Activated T-helper 2 cell treated with anti-CD3 and anti-CD28 coated beads, Interferon-gamma antibody, Interleukin-2, Interleukin-4, amounts not matched to agents 10 μg/mL and 5 μg/mL and 100 μg/mL, durations not matched to agents 14 hours and 24 hours and 36 hours (primary cell): Measurements from ENCODE around the gene PIGB. TPM values are rescaled to one million over a fixed set of nuclear protein-coding genes. Genes with fewer than 3 reads are reported as not detected.
A peak's percentile ranks its signal among the peaks of the same experiment; 100 is the strongest.
"Not testable (repeated sequence)": the region's sequence is repeated elsewhere in the genome, so short reads cannot be mapped to it uniquely, and the experiment has no call there.

Source experiments
- DNase-seq: peaks from one replicate; pipeline ENCODE4 v3.0.0; 2021; ENCODE audit warnings: low spot score
- H3K27ac Mint-ChIP-seq: one replicate; pipeline ENCODE4 v1.8.0; 2021; ENCODE audit warnings: mixed read lengths
- H3K27me3 Mint-ChIP-seq: one replicate; pipeline ENCODE4 v1.8.0; 2021; ENCODE audit warnings: low read depth, mixed read lengths
- H3K36me3 Mint-ChIP-seq: one replicate; pipeline ENCODE4 v1.8.0; 2021; ENCODE audit warnings: low read depth, mixed read lengths
- H3K4me1 Mint-ChIP-seq: one replicate; pipeline ENCODE4 v1.8.0; 2021; ENCODE audit warnings: low read depth, mixed read lengths
- H3K4me3 Mint-ChIP-seq: one replicate; pipeline ENCODE4 v1.8.0; 2021; ENCODE audit warnings: low read depth, mild to moderate bottlenecking, moderate library complexity, mixed read lengths
- H3K9me3 Mint-ChIP-seq: one replicate; pipeline ENCODE4 v1.8.0; 2021; ENCODE audit warnings: mixed read lengths
- intact Hi-C: fragments of 100-400 bp; cut with micrococcal nuclease; formaldehyde crosslinking; loops from one replicate; pipeline ENCODE4 v1.15.1; 2023
- total RNA-seq: library from RNA; stranded (reverse); gene quantifications from 2 replicates; pipeline ENCODE4 v1.2.3, GENCODE V29; 2022

Gene PIGB
- total RNA-seq, 1 donor from 2014 or later: 19.7 TPM

DNA sequence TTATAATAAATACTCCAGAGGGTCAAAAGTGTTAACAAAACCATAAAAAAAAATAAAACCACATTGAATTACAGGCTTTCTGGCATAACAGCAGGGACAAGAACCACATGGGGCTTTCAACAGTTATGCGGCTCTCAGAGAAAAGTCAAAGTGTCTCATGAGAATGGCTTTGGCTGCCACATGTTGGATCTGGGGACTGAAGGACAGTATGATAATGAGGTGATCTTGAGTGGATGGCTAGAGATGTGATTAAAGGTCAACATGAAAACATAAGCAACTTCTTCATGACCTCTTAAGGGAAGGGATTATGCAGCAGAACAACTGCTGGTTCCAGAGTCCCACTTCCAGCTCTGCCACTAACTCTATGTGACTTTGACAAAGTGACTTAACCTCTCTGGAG lies 34.6 kb upstream of the PIGB start:
- Mint-ChIP-seq H3K9me3 (peaks cover 6% of the 10 kb centered on the region), H3K4me1 (peaks cover 82% of the 10 kb centered on the region), H3K27me3 (no peaks in the 10 kb centered on the region), H3K4me3 (no peak overlapping the region), H3K36me3 (peaks cover 74% of the 10 kb centered on the region), H3K27ac (no peak overlapping the region)
- intact Hi-C loops: loop anchor here (5.0 kb wide), 1 partner anchor 33 kb away; the partner anchor contains the start of genes PIGB and PIGBOS1
- DNase-seq: no peak

DNA sequence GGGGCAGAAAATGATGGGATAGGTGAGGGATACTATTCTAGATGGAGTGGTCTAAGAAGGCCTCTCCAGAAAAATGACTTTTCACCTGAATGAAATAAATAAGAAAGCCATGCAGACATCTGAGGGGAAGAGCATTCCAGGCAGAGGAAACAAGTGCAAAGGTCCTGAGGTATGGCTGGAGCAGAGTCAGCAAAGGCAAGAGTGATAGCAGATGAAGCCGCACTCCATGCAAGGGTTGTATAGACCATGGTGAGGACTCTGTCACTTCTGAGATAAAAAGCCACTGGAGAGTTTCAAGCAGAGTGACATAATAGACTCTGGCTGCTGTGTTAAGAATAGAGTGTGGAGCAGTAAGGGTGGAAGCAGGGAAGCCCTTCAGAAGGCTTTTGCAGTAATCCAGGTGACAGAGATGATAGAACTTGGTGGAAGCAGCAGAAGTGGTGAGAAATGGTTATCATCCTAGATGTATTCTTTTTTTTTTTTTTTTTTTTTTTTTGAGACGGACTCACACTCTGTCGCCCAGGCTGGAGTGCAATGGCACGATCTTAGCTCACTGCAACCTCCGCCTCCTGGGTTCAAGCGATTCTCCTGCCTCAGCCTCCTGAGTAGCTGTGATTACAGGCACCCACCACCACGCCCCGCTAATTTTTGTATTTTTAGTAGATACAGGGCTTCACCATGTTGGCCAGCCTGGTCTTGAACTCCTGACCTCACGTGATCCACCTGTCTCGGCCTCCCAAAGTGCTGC lies 32.4 kb upstream of the PIGB start:
- DNase-seq, H3K27ac Mint-ChIP-seq, H3K27me3 Mint-ChIP-seq, H3K9me3 Mint-ChIP-seq, intact Hi-C loops: not testable (repeated sequence)
- peaks cover 68% of the 10 kb centered on the region for H3K4me1 Mint-ChIP-seq
- H3K36me3 Mint-ChIP-seq: peaks cover 55% of the 10 kb centered on the region
- H3K4me3 Mint-ChIP-seq: peak overlapping the region; percentile 91

DNA sequence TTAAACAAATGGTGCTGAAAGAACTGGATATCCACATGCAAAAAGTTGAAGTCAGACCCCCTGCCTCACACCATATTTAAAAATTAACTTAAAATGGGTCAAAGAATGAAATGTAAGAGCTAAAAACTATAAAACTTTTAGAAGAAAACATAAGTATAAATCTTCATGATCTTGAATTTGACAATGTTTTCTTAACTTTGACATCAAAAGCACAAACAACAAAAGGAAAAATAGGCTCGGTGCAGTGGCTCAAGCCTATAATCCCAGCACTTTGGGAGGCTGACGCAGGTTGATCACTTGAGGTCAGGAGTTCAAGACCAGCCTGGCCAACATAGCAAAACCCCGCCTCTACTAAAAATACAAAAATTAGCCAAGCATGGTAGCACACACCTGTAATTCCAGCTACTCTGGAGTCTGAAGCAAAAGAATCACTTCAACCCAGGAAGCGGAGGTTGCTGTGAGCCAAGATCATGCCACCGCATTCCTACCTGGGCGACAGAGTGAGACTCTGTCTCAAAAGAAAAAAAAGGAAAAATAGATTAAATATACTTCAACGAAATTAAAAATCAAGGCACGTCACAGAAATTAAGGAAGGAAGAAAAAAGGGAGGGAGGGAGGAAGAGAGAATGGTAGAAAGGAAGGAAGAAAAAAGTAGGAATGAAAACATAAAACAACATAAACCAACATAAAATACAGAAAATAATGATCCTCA lies 30.9 kb upstream of the PIGB start:
- intact Hi-C loops: no loop called here
- H3K27ac Mint-ChIP-seq: peak overlapping the region; percentile 91
- no peak for DNase-seq
- peak overlapping the region; percentile 91 for H3K4me3 Mint-ChIP-seq
- H3K36me3 Mint-ChIP-seq: peaks cover 45% of the 10 kb centered on the region
- peaks cover 53% of the 10 kb centered on the region for H3K4me1 Mint-ChIP-seq
- H3K27me3 Mint-ChIP-seq: no peaks in the 10 kb centered on the region
- H3K9me3 Mint-ChIP-seq: no peaks in the 10 kb centered on the region

DNA sequence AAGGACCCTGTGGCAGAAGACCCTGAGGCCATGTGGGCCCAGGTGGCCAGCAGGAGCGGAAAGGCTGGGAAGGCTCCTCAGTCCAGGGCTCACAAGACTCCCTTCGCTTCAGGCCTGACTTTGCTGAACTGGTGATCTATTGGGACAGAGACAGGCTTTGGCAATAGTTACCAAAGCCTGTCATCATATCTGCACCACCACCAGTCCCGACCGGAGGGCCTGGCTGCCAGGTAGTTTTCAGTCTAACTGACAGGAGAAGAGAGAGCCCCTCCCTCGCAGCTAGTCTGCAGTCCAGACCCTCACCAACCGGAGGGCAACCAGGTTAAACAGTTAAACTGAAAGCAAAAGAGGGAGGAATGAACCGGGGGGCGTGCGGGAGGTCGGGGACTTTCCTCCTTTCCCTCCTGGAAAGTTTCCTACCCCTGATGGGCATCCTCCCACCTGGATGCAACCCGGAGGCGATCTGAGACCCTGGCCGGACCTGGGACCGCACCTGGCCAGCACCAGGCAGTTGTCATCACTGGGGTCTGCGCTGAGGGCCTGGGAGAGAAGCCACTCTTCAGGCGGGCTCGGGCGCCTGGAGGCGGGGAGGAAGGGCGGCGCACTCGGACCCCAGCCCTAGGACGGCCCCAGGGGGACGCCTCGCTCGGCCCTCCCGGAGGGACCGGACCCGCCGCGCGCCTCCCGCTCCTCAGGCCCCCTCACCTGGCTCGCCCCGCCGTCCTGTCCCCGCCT lies 29.8 kb upstream of the PIGB start:
- H3K9me3 Mint-ChIP-seq: no peaks in the 10 kb centered on the region
- peaks cover 43% of the 10 kb centered on the region for H3K4me1 Mint-ChIP-seq
- peak overlapping the region; percentile 91 for H3K4me3 Mint-ChIP-seq
- peak overlapping the region; percentile 91 for H3K27ac Mint-ChIP-seq
- H3K27me3 Mint-ChIP-seq: no peaks in the 10 kb centered on the region
- H3K36me3 Mint-ChIP-seq: peaks cover 43% of the 10 kb centered on the region
- intact Hi-C loops: loop anchor here (1.0 kb wide), 1 partner anchor 22 kb away; no protein-coding TSS in a partner anchor
- DNase-seq: peak; percentile 20

DNA sequence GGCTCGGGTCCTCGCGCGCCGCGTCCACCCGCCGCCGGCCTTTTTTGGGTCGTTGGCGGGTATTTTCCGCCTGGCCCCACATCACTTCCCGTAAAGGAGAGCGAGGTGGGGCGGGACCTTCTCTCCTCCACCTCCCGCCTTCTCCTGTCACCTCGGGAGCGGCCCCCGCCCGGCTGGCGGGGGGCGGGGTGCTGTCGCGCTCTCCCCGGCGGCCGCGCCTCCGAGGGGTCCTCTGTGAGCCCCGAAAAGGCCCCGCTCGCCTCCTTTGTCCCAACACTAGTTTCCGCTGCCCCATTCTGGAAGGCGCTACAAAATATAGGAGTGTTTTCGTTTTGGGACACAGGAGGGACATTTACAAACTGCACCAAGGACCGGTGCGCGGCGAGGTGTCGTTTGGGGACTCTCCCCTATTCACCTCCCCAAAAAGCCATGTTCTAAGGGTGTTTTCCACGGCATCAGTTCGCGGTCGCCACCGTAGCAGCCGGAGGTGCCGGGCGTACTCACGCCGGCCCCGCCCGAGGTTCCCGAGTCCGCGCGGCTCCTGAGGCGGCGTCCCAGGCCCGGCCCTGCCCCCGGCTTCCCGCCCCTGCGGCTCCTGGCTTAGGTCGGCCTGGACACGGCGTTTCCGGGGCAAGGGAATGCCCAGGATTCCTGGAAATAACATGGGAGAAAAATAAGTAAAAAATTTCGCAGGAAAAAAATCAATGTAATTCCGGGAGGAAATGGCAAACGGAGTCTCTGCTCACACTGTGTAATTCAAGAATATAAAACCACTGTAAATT lies 29.1 kb upstream of the PIGB start, which contains the start of gene RAB27A:
TSS of gene RAB27A (minus strand) at position 68 of the 782 bp plus-strand sequence. CDS start 54,879 bp downstream, outside the sequence.
- H3K4me3 Mint-ChIP-seq: peak within 1 kb of the TSS; percentile 91
- intact Hi-C loops: loop anchor here (1.0 to 2.0 kb wide), 6 partner anchors 8 to 118 kb away; partner anchors contain the start of genes CCPG1, PIERCE2, PIGB and PIGBOS1
- H3K27ac Mint-ChIP-seq: peak within 1 kb of the TSS; percentile 91
- peaks cover 36% of the 10 kb centered on the region for H3K36me3 Mint-ChIP-seq
- no peaks in the 10 kb centered on the region for H3K27me3 Mint-ChIP-seq
- peaks cover 36% of the 10 kb centered on the region for H3K4me1 Mint-ChIP-seq
- H3K9me3 Mint-ChIP-seq: no peaks in the 10 kb centered on the region
- peak; percentile 72 for DNase-seq

DNA sequence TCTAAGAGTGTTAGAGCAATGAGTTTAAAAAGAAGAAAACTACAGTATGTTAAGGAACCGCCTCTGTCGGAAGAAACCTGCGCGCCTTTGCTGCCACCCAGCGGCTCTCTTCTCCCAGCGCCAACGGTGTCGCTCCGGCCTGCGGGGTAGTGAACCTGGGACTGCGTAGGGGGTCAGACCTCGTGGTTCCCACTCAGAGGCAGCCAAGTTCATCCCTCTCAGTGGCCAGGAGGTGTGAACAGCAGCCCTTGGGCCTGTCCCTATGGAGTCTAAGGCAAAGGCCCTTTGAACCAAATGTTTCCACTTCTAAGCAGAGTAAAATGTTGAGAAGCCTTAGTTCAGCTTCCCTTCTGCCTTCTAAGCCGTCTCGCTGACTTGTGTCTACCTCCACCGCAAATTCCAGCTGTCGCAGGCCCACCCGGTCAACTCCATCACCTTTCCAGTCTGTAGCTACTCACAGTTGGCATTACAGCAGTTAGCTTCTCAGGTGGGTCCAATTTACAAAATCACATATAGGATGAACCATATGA lies 28.4 kb upstream of the PIGB start:
- peaks cover 30% of the 10 kb centered on the region for H3K36me3 Mint-ChIP-seq
- no peaks in the 10 kb centered on the region for H3K27me3 Mint-ChIP-seq
- H3K27ac Mint-ChIP-seq: peak overlapping the region; percentile 83
- peak overlapping the region; percentile 78 for H3K4me3 Mint-ChIP-seq
- peak; percentile 77 for DNase-seq
- H3K4me1 Mint-ChIP-seq: peaks cover 31% of the 10 kb centered on the region
- H3K9me3 Mint-ChIP-seq: no peaks in the 10 kb centered on the region
- intact Hi-C loops: loop anchor here (1.0 to 2.0 kb wide), 5 partner anchors 8 to 118 kb away; partner anchors contain the start of genes CCPG1, PIERCE2, PIGB and PIGBOS1

DNA sequence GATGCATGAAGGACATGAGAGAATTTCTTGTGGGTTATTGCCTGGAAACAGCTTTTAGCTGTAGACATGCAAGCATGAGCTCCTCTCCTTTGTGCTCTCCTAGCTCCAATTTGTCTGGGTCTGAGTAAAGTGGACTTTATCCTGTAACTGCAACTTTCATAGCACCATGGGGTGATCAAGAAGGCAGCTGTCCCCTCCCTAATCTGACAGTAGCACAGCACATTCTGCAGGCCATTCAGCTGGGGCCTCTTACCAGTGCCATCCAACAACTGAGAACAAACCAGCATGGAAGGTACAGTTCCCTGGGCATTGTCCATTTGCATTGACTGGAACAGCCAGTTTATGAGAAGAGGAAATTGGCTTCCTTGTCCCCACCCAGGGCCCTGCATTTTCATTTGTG lies 21.7 kb upstream of the PIGB start:
- no peak overlapping the region for H3K27ac Mint-ChIP-seq
- intact Hi-C loops: no loop called here
- no peaks in the 10 kb centered on the region for H3K36me3 Mint-ChIP-seq
- DNase-seq: no peak
- H3K27me3 Mint-ChIP-seq: no peaks in the 10 kb centered on the region
- no peaks in the 10 kb centered on the region for H3K4me1 Mint-ChIP-seq
- H3K4me3 Mint-ChIP-seq: no peak overlapping the region
- no peaks in the 10 kb centered on the region for H3K9me3 Mint-ChIP-seq

DNA sequence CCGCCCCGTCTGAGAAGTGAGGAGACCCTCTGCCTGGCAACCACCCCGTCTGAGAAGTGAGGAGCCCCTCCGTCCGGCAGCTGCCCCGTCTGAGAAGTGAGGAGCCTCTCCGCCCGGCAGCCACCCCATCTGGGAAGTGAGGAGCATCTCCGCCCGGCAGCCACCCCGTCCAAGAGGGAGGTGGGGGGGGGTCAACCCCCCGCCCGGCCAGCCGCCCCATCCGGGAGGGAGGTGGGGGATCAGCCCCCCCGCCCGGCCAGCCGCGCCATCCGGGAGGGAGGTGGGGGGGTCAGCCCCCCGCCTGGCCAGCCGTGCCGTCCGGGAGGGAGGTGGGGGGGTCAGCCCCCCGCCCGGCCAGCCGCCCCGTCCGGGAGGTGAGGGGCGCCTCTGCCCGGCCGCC lies 16.2 kb upstream of the PIGB start:
- H3K9me3 Mint-ChIP-seq, H3K27me3 Mint-ChIP-seq, H3K27ac Mint-ChIP-seq, intact Hi-C loops, H3K4me1 Mint-ChIP-seq, H3K4me3 Mint-ChIP-seq, DNase-seq: not testable (repeated sequence)
- H3K36me3 Mint-ChIP-seq: peaks cover 27% of the 10 kb centered on the region

DNA sequence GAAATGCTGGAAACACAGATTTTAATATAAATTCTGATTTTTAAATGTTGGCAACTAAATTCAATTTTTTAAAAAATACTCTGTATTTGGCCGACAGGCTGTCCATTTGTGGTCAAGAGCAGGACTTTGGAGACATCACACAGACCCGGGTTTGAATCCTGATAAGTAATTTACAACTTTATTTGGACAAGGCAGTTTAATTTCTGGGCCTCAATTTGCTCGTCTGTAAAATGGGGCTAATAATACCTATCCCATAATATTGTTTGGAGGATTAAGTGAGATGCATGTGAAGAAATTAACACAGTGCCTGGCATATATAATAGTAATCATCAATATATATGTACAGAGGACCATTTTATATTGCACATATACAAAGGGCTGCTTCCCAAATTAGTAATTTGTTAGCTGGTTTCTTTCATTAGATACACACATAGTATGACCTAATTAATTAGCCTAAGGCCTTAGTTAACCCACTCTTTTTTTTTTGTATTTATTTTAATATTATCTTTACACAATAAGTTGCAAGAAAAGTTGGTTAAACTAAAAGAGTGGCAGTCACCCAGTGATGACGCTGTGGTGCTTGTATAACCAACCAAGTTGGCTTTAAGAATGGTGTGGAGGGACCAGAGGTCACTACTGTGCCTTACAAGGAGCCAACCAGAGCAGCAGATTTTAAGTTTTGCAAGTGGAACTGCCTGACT lies 665 bp downstream of the PIGB start:
- Mint-ChIP-seq H3K27me3 (no peaks in the 10 kb centered on the region), H3K4me1 (peaks cover 46% of the 10 kb centered on the region), H3K36me3 (peaks cover 52% of the 10 kb centered on the region), H3K27ac (peak overlapping the region; percentile 98), H3K9me3 (no peaks in the 10 kb centered on the region), H3K4me3 (peak overlapping the region; percentile 100)
- intact Hi-C loops: loop anchor here (1.0 to 5.0 kb wide), 6 partner anchors 29 to 178 kb away; partner anchors contain the start of genes CCPG1 and PIERCE2
- DNase-seq: no peak

DNA sequence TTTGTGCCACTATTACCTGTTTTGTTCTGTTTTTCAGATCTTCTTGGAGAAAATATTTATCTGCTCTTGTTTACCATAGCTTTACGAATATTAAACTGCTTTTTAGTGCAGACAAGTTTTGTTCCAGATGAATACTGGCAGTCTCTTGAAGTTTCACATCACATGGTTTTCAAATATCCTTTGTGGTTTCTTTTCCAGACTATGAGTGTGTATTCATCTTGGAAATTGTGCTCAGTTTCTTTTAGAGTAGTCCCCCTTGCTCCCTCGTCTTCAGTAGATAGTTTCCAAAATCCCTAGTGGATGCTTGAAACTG lies 1.2 kb downstream of the PIGB start:
- peaks cover 41% of the 10 kb centered on the region for H3K4me1 Mint-ChIP-seq
- intact Hi-C loops: no loop called here
- H3K27ac Mint-ChIP-seq: peak overlapping the region; percentile 38

DNA sequence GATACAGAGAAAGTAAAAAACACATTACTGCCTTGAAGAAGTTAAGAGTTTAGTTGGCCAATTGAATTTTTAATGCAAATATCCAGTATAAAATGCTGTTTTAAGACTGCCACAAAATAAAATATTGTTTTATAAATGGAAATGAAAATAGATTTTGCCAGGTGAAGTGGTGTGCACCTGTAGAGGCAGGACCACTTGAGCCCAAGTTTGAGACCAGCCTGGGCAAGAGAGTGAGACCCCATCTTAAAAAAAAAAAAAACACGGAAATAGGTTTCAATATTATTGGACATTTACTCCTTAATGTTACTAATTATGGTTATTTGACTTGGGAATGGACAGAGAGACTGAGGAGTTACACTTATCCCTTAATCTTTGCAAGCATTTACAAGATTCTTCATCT lies 1.9 kb downstream of the PIGB start:
- no peaks in the 10 kb centered on the region for H3K9me3 Mint-ChIP-seq
- peaks cover 42% of the 10 kb centered on the region for H3K36me3 Mint-ChIP-seq
- DNase-seq: no peak
- H3K27me3 Mint-ChIP-seq: no peaks in the 10 kb centered on the region
- H3K4me3 Mint-ChIP-seq: no peak overlapping the region
- peaks cover 34% of the 10 kb centered on the region for H3K4me1 Mint-ChIP-seq
- intact Hi-C loops: no loop called here
- no peak overlapping the region for H3K27ac Mint-ChIP-seq

More for the DNA sequence above, 1.2 kb downstream of the PIGB start:
- DNase-seq: no peak
- Mint-ChIP-seq H3K27me3 (no peaks in the 10 kb centered on the region), H3K36me3 (peaks cover 47% of the 10 kb centered on the region), H3K4me3 (peak overlapping the region; percentile 71), H3K9me3 (no peaks in the 10 kb centered on the region)
